PFSK-1 (cell line): ENCODE data around the gene STK39.

Experiments used
- FOXP2 ChIP-seq: optimal IDR thresholded peaks from 2 replicates; pipeline ENCODE3; 2011; ENCODE audit warnings: borderline replicate concordance, control low read depth, inconsistent platforms; ENCODE audit not compliant: insufficient read depth; ENCODE audit errors: extremely low read length, extremely low read depth
- POLR2AphosphoS5 ChIP-seq: IDR thresholded peaks from 2 replicates; pipeline ENCODE4 v1.6.1; 2012; ENCODE audit warnings: low read depth, mild to moderate bottlenecking, control low read depth, low read length, moderate library complexity
- SIN3A ChIP-seq: IDR thresholded peaks from 2 replicates; pipeline ENCODE4 v1.6.1; 2012; ENCODE audit warnings: mild to moderate bottlenecking, low read length, moderate library complexity, borderline replicate concordance; ENCODE audit not compliant: insufficient read depth
- TAF1 ChIP-seq: IDR thresholded peaks from 2 replicates; pipeline ENCODE4 v1.6.1; 2012; ENCODE audit warnings: low read length, control low read depth, borderline replicate concordance; ENCODE audit not compliant: insufficient read depth
- TF ChIP-seq, protein P1 (sequence below), 2 experiments: IDR thresholded peaks; 2 replicates each; pipeline versions ENCODE4 v1.6.1 to v1.8.0; 2011 to 2012; ENCODE audit warnings: low read depth in 2 of 2, low read length in 2 of 2, control low read depth in 1 of 2, inconsistent platforms in 1 of 2, mild to moderate bottlenecking in 1 of 2, moderate library complexity in 1 of 2; ENCODE audit not compliant: insufficient read depth in 1 of 2

Gene STK39

DNA sequence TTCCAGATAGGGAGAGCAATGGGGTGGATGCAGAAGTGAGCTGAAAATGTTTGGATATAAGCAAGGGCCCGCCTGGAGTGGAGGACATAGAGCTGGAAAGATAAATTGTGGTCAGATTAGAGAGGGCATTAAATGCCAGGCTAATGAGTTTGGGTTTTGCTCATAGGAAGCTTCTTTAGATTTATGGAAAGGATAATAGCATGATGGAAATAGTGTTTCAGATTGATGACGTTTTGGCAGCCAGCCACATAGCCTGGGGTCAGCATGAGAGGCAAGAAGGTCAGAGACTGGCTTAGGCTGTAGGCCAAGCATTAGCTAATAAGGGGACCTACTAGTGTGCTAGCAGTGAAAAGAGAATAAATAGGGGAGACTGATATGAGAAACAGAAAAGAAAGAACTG, 321.6 kb downstream of the STK39 start:
- TF ChIP-seq TAF1 (no peak), POLR2AphosphoS5 (no peak), FOXP2 (no peak), SIN3A (no peak)
- TF ChIP-seq, protein P1, sequence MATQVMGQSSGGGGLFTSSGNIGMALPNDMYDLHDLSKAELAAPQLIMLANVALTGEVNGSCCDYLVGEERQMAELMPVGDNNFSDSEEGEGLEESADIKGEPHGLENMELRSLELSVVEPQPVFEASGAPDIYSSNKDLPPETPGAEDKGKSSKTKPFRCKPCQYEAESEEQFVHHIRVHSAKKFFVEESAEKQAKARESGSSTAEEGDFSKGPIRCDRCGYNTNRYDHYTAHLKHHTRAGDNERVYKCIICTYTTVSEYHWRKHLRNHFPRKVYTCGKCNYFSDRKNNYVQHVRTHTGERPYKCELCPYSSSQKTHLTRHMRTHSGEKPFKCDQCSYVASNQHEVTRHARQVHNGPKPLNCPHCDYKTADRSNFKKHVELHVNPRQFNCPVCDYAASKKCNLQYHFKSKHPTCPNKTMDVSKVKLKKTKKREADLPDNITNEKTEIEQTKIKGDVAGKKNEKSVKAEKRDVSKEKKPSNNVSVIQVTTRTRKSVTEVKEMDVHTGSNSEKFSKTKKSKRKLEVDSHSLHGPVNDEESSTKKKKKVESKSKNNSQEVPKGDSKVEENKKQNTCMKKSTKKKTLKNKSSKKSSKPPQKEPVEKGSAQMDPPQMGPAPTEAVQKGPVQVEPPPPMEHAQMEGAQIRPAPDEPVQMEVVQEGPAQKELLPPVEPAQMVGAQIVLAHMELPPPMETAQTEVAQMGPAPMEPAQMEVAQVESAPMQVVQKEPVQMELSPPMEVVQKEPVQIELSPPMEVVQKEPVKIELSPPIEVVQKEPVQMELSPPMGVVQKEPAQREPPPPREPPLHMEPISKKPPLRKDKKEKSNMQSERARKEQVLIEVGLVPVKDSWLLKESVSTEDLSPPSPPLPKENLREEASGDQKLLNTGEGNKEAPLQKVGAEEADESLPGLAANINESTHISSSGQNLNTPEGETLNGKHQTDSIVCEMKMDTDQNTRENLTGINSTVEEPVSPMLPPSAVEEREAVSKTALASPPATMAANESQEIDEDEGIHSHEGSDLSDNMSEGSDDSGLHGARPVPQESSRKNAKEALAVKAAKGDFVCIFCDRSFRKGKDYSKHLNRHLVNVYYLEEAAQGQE (IDR thresholded peaks at IDR 0.05; ENCODE audit: insufficient read depth in 1 of 2, low read depth in 2 of 2, low read length in 2 of 2) = no peak

DNA sequence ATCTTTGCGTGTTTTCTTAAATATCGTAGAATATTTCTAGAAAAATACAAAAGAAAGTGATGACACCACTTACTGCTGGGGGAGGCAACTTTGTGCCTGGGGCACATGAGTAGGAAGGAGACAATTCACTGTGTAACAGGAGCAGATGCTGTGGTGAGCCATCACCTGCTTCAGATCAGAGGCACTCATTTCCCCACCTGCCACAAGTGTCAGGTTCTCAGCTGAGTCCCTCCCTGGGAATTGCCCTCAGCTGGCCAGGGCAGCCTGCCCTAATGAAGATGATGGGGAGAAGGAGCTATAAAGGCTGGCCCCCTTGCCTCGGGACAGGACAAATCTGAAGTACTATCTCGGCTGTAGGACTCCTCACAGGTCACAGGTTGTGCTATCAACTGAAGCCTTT, 322.8 kb downstream of the STK39 start:
- TF ChIP-seq SIN3A (no peak), POLR2AphosphoS5 (no peak), TAF1 (no peak), FOXP2 (no peak)
- TF ChIP-seq, protein P1 (IDR thresholded peaks at IDR 0.05; ENCODE audit: insufficient read depth in 1 of 2, low read depth in 2 of 2, low read length in 2 of 2) = no peak

DNA sequence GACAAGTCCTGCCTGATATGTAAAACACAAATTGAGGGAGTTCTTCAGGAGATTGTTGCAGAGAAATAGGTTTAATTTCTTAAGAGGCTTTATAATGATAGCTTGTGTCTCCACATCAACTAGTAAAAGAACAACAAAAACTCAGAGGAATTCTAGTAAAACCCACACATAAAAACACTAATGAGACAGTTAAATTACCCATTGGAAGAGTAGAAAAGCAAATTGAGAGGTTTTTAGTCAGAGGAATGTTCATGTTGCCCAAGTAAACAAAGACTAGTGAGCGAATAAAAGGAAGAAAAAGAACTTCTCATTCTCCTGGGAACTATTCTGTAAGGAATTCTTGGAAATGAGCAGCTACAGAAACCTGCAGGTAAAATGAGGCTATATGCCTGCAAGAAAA, 330.6 kb downstream of the STK39 start:
- TF ChIP-seq TAF1 (no peak), FOXP2 (no peak), SIN3A (no peak)
- TF ChIP-seq, protein P1 (IDR thresholded peaks at IDR 0.05; ENCODE audit: insufficient read depth in 1 of 2, low read depth in 2 of 2, low read length in 2 of 2) = no peak

DNA sequence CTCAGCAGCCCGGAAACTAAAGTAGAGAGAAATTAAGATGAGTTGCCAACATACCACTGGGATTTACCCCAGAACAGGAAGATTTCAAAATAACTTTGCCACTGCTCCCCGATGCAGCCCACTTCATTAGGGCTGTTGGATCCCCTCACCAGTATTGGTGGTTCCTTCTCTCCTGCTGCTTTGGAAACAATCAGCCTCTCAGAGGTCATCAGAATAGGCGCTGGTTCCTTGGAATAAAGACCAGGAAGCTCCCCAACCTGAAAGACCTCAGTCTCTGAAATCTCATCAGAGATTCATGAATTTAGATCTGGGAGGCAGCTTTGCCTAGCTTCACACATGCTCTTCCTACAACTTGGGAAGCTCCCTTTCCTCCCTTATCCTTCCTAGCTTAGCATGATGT, 332.4 kb downstream of the STK39 start:
- no peak for TF ChIP-seq POLR2AphosphoS5
- TF ChIP-seq TAF1 = no peak
- TF ChIP-seq, protein P1 (IDR thresholded peaks at IDR 0.05; ENCODE audit: insufficient read depth in 1 of 2, low read depth in 2 of 2, low read length in 2 of 2) = no peak
- no peak for TF ChIP-seq SIN3A
- TF ChIP-seq FOXP2 = no peak

DNA sequence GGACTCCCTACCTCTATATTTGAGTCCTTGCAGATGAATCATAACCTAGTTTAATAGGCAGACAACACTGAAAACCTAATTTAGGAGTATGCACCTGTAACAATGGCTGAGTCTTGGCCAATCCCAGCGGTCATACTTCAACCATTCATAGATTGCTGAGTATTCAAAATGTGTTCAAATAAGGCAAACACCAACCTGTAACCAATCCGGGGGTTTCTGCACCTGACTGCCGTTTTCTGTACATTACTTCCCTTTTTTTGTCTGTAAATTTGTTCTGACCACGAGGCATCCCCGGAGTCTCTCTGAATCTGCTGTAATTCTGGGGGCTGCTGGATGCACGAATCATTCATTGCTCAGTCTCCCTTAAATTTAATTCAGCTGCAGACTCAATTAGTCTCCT, 338.6 kb downstream of the STK39 start:
- TF ChIP-seq SIN3A (no peak), FOXP2 (no peak), POLR2AphosphoS5 (no peak), TAF1 (no peak)
- TF ChIP-seq, protein P1 (IDR thresholded peaks at IDR 0.05; ENCODE audit: insufficient read depth in 1 of 2, low read depth in 2 of 2, low read length in 2 of 2) = no peak
